ENCODE data around the gene BRD3OS. TPM values are rescaled to one million over a fixed set of nuclear protein-coding genes. Genes with fewer than 3 reads are reported as not detected.

BRD3OS gene
- total and polyA plus RNA-seq, 2 of the 13 experiments (the other 11 are each of a cell fraction or from before 2014, with no cell fraction given) = 4.9 to 5.7 TPM

DNA sequence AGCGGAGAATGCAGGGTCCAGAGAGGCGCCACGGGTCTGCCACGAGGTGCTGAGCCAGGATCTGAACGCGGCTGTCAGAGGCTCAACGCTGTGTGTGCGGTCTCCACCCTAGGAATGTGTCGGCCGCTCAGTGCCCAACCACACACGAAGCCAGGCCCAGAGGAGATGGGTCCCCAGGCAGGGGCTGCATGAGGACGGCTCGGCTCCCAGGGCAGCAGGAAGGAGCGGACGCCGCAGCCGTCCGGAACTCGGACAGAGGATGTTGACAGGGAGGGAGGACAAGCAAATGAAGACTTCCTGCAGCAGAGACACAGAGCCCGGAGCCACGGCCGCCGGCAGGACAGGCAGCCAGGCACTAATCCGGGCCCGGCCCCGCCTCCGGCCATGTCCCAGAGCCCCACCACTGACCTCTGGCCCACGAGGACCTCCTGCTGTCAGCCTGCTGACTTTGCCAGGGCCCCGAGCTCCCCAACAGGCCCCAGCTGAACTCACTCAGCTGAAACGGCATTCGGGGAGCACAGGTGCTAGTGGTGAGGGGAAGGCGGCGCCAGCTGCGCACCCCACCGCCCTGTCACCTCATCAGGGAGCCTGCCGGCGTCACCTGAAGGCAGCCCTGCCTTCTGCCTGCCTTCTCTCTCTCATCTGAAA is 45.9 kb upstream of the BRD3OS start (continued):
- TF ChIP-seq, protein P1, sequence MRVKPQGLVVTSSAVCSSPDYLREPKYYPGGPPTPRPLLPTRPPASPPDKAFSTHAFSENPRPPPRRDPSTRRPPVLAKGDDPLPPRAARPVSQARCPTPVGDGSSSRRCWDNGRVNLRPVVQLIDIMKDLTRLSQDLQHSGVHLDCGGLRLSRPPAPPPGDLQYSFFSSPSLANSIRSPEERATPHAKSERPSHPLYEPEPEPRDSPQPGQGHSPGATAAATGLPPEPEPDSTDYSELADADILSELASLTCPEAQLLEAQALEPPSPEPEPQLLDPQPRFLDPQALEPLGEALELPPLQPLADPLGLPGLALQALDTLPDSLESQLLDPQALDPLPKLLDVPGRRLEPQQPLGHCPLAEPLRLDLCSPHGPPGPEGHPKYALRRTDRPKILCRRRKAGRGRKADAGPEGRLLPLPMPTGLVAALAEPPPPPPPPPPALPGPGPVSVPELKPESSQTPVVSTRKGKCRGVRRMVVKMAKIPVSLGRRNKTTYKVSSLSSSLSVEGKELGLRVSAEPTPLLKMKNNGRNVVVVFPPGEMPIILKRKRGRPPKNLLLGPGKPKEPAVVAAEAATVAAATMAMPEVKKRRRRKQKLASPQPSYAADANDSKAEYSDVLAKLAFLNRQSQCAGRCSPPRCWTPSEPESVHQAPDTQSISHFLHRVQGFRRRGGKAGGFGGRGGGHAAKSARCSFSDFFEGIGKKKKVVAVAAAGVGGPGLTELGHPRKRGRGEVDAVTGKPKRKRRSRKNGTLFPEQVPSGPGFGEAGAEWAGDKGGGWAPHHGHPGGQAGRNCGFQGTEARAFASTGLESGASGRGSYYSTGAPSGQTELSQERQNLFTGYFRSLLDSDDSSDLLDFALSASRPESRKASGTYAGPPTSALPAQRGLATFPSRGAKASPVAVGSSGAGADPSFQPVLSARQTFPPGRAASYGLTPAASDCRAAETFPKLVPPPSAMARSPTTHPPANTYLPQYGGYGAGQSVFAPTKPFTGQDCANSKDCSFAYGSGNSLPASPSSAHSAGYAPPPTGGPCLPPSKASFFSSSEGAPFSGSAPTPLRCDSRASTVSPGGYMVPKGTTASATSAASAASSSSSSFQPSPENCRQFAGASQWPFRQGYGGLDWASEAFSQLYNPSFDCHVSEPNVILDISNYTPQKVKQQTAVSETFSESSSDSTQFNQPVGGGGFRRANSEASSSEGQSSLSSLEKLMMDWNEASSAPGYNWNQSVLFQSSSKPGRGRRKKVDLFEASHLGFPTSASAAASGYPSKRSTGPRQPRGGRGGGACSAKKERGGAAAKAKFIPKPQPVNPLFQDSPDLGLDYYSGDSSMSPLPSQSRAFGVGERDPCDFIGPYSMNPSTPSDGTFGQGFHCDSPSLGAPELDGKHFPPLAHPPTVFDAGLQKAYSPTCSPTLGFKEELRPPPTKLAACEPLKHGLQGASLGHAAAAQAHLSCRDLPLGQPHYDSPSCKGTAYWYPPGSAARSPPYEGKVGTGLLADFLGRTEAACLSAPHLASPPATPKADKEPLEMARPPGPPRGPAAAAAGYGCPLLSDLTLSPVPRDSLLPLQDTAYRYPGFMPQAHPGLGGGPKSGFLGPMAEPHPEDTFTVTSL (CRISPR knock-in tag; IDR thresholded peaks at IDR 0.05; ENCODE audit: borderline replicate concordance) = peak; percentile 52
- no peak for TF ChIP-seq ZNF138 (CRISPR knock-in tag; IDR thresholded peaks at IDR 0.05; ENCODE audit: low read depth)
- TF ChIP-seq, protein P2, sequence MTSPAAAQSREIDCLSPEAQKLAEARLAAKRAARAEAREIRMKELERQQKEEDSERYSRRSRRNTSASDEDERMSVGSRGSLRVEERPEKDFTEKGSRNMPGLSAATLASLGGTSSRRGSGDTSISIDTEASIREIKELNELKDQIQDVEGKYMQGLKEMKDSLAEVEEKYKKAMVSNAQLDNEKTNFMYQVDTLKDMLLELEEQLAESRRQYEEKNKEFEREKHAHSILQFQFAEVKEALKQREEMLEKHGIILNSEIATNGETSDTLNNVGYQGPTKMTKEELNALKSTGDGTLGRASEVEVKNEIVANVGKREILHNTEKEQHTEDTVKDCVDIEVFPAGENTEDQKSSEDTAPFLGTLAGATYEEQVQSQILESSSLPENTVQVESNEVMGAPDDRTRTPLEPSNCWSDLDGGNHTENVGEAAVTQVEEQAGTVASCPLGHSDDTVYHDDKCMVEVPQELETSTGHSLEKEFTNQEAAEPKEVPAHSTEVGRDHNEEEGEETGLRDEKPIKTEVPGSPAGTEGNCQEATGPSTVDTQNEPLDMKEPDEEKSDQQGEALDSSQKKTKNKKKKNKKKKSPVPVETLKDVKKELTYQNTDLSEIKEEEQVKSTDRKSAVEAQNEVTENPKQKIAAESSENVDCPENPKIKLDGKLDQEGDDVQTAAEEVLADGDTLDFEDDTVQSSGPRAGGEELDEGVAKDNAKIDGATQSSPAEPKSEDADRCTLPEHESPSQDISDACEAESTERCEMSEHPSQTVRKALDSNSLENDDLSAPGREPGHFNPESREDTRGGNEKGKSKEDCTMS (CRISPR knock-in tag; conservative IDR thresholded peaks at IDR 0.05) = no peak
- peak; percentile 62; the same call in 1 of the 2 replicates for TF ChIP-seq TAF1 (CRISPR knock-in tag; IDR thresholded peaks at IDR 0.05)
- peak; percentile 72; the same call in 1 of the 2 replicates for TF ChIP-seq KMT2A (CRISPR knock-in tag; IDR thresholded peaks at IDR 0.05)
- TF ChIP-seq, protein P3, sequence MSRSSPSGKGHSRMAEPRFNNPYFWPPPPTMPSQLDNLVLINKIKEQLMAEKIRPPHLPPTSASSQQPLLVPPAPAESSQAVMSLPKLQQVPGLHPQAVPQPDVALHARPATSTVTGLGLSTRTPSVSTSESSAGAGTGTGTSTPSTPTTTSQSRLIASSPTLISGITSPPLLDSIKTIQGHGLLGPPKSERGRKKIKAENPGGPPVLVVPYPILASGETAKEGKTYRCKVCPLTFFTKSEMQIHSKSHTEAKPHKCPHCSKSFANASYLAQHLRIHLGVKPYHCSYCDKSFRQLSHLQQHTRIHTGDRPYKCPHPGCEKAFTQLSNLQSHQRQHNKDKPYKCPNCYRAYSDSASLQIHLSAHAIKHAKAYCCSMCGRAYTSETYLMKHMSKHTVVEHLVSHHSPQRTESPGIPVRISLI (CRISPR knock-in tag; IDR thresholded peaks at IDR 0.05; ENCODE audit: borderline replicate concordance) = no peak; the same call in 1 of the 2 replicates
- TF ChIP-seq ZC3H4 (CRISPR knock-in tag; IDR thresholded peaks at IDR 0.05; ENCODE audit: borderline replicate concordance) = no peak
- no peak for TF ChIP-seq HES4 (CRISPR knock-in tag; IDR thresholded peaks at IDR 0.05; ENCODE audit: borderline replicate concordance)
- peak; percentile 78; the same call in 1 of the 2 replicates for TF ChIP-seq ERF (CRISPR knock-in tag; IDR thresholded peaks at IDR 0.05)
- peak; percentile 87; the same call in 1 of the 2 replicates for TF ChIP-seq ZNF850 (CRISPR knock-in tag; conservative IDR thresholded peaks at IDR 0.05)
- no peak for TF ChIP-seq ZNF282 (IDR thresholded peaks at IDR 0.05; ENCODE audit: partially characterized antibody)
- peak; percentile 87 for TF ChIP-seq RXRB (CRISPR knock-in tag; IDR thresholded peaks at IDR 0.05; ENCODE audit: borderline replicate concordance)
- peak; percentile 64; the same call in 1 of the 2 replicates for TF ChIP-seq NR2C2 (CRISPR knock-in tag; IDR thresholded peaks at IDR 0.05; ENCODE audit: borderline replicate concordance)
- TF ChIP-seq, protein P4, sequence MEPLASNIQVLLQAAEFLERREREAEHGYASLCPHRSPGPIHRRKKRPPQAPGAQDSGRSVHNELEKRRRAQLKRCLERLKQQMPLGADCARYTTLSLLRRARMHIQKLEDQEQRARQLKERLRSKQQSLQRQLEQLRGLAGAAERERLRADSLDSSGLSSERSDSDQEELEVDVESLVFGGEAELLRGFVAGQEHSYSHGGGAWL (CRISPR knock-in tag; IDR thresholded peaks at IDR 0.05) = peak; percentile 38; the same call in 1 of the 2 replicates
- TF ChIP-seq ZNF446 (CRISPR knock-in tag; IDR thresholded peaks at IDR 0.05) = peak; percentile 56
- TF ChIP-seq SYNCRIP (IDR thresholded peaks at IDR 0.05; ENCODE audit: insufficient read depth, low read depth, low read length) = no peak
- TF ChIP-seq, protein P5, sequence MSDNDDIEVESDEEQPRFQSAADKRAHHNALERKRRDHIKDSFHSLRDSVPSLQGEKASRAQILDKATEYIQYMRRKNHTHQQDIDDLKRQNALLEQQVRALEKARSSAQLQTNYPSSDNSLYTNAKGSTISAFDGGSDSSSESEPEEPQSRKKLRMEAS (IDR thresholded peaks at IDR 0.05) = peak; percentile 76
- no peak for TF ChIP-seq ZNF781 (CRISPR knock-in tag; IDR thresholded peaks at IDR 0.05; ENCODE audit: borderline replicate concordance, not compliant biosample characterization)
- no peak for TF ChIP-seq NFIC (IDR thresholded peaks at IDR 0.05; ENCODE audit: low read length)
- TF ChIP-seq MED1 (CRISPR knock-in tag; IDR thresholded peaks at IDR 0.05) = peak; percentile 95
